ENCODE data around the gene ATP1A4.

DNA sequence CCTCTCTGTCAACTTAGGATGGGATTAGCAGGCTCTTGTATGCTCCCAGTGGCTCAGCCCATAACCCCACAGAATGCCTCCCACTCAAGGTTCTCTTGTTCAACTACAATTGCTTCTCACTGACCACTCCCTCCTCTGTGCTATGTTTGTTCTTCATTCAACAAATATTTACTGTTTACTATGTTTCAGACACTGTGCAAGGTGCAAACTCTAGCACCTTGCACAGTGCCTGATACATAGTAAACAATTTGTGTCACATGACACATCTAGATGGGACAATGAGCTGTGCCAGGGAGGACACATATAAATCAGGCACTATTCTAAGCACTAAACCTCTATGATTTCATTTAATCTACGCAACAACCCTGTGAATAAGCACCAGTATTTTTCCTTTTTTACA lies 20.5 kb upstream of the ATP1A4 start:
- TF ChIP-seq POLR2AphosphoS5 (IDR thresholded peaks at IDR 0.05) (no peak), CTCF (IDR thresholded peaks at IDR 0.05) (no peak), EP300 (IDR thresholded peaks at IDR 0.05) (no peak), POLR2A (IDR thresholded peaks at IDR 0.05) (no peak)

All from sigmoid colon (tissue), 4 donors.